Ascending aorta (tissue), 2 donors: ENCODE results near the gene HTRA1. TPM values are rescaled to one million over a fixed set of nuclear protein-coding genes. Genes with fewer than 3 reads are reported as not detected.

Source experiments
- DNase-seq, 2 donors: peaks; one replicate each; pipeline ENCODE4 v3.0.0-alpha.2; 2019; ENCODE audit warnings: low spot score in 2 of 2
- H3K27ac ChIP-seq, 2 donors: fragments of 200-600 bp; sonication (generic); one replicate each; pipeline ENCODE4 v1.5.1; 2016 to 2017; ENCODE audit warnings: mild to moderate bottlenecking in 1 of 2
- H3K27me3 ChIP-seq: fragments of 200-600 bp; sonication (generic); one replicate; pipeline ENCODE4 v1.5.1; 2017
- H3K36me3 ChIP-seq, 2 donors: fragments of 200-600 bp; sonication (generic); one replicate each; pipeline ENCODE4 v1.5.1; 2016
- H3K4me1 ChIP-seq, 2 donors: fragments of 200-600 bp; sonication (generic); one replicate each; pipeline ENCODE4 v1.5.1; 2016 to 2017; ENCODE audit warnings: mild to moderate bottlenecking in 1 of 2
- H3K4me3 ChIP-seq, 2 donors: fragments of 200-600 bp; sonication (generic); one replicate each; pipeline ENCODE4 v1.5.1; 2016 to 2017; ENCODE audit warnings: mild to moderate bottlenecking in 1 of 2
- H3K9me3 ChIP-seq, 2 donors: fragments of 200-600 bp; sonication (generic); one replicate each; pipeline ENCODE4 v1.5.1; 2016
- intact Hi-C: fragments of 100-400 bp; cut with DNase I; formaldehyde crosslinking; loops from one replicate; pipeline ENCODE4 v1.15.1; 2023
- total RNA-seq: library from RNA; depleted of rRNA; stranded (reverse); fragments of >200 nt; gene quantifications from one replicate; pipeline ENCODE4 v1.1.0, GENCODE V29; 2016
- TF ChIP-seq, protein P1 (sequence below), 3 experiments: fragments of 200-600 bp in 2 of 3; fragments of 450-650 bp in 1 of 3; sonication (generic) in 2 of 3; IDR thresholded peaks; one replicate each; pipeline ENCODE4 v1.5.1; 2016 to 2019; ENCODE audit warnings: antibody characterized with exemption in 3 of 3, mild to moderate bottlenecking in 1 of 3, moderate library complexity in 1 of 3

Gene HTRA1
- total RNA-seq, 1 donor from 2014 or later, result 112 TPM

DNA sequence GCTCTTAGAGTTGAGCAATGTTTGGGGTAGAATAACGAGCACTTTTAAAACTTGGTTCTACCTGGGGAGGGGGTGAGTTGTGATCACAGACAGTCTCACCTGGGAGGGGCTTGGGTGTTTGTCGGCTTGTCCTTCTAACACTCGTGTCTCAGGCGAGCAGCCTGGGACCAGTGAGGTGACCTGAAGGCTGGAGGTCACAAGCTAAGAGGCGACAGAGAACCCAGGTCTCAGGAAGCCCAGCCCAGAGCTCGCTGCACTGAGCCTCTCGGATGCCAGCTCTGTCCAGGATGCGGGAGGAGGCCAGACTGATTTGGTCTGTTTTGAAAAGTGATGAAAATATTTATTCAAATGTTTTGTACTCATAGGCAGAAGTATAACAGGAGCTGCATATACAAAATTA is 11.8 kb downstream of the HTRA1 start:
- TF ChIP-seq, protein P1, sequence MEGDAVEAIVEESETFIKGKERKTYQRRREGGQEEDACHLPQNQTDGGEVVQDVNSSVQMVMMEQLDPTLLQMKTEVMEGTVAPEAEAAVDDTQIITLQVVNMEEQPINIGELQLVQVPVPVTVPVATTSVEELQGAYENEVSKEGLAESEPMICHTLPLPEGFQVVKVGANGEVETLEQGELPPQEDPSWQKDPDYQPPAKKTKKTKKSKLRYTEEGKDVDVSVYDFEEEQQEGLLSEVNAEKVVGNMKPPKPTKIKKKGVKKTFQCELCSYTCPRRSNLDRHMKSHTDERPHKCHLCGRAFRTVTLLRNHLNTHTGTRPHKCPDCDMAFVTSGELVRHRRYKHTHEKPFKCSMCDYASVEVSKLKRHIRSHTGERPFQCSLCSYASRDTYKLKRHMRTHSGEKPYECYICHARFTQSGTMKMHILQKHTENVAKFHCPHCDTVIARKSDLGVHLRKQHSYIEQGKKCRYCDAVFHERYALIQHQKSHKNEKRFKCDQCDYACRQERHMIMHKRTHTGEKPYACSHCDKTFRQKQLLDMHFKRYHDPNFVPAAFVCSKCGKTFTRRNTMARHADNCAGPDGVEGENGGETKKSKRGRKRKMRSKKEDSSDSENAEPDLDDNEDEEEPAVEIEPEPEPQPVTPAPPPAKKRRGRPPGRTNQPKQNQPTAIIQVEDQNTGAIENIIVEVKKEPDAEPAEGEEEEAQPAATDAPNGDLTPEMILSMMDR (IDR thresholded peaks at IDR 0.05), result no peak
- H3K27ac ChIP-seq, result peak overlapping the region; percentile 80 to 90
- intact Hi-C loops, result no loop called here
- no peak for DNase-seq
- no peak overlapping the region for H3K4me3 ChIP-seq
- H3K27me3 ChIP-seq, result no peaks in the 10 kb centered on the region
- peaks cover 9 to 51% of the 10 kb centered on the region in 2 donors for H3K4me1 ChIP-seq
- no peaks in the 10 kb centered on the region for H3K36me3 ChIP-seq
- no peaks in the 10 kb centered on the region for H3K9me3 ChIP-seq

DNA sequence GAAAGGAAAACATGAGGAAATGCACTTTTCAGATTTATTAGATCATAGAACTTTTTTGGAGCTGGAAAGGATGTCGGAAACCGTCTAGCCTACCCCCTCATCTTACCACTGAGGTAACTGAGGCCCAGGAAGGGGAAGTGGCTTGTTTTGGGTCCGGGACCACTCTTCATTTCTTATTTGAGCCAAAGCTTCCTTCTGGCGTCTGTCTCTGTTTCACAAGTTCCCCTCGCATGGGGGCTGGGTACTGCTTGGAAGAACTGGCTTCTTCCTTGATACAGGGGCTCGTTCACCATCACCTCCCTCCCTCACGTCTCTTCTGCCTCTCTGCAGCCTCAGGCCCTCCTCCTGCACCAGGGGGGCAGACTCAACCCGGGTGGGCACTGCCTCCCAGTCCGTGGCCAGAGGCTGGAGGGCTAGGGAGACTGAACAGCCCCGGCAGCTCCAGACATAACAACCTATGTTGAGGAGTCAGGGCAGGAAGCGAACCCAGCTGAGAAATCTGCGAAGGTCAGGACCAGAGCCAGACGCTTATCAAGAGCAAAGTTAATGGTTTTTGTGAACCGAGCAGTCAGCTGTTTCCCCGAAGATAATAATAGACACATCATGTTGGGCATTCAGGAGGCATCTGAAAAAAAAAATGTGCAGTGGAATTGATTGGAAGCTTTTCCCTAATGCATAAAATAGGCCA is 12.9 kb downstream of the HTRA1 start:
- TF ChIP-seq, protein P1 (IDR thresholded peaks at IDR 0.05), result no peak
- H3K4me3 ChIP-seq, result peak overlapping the region; percentile 8 to 47
- no peaks in the 10 kb centered on the region for H3K27me3 ChIP-seq
- no peaks in the 10 kb centered on the region for H3K36me3 ChIP-seq
- peak overlapping the region; percentile 80 to 90 for H3K27ac ChIP-seq
- no peak for DNase-seq
- intact Hi-C loops, result loop anchor here (2.0 kb wide), 1 partner anchor 19 kb away; no protein-coding TSS in a partner anchor
- H3K4me1 ChIP-seq, result peaks cover 8 to 42% of the 10 kb centered on the region in 2 donors
- H3K9me3 ChIP-seq, result no peaks in the 10 kb centered on the region

DNA sequence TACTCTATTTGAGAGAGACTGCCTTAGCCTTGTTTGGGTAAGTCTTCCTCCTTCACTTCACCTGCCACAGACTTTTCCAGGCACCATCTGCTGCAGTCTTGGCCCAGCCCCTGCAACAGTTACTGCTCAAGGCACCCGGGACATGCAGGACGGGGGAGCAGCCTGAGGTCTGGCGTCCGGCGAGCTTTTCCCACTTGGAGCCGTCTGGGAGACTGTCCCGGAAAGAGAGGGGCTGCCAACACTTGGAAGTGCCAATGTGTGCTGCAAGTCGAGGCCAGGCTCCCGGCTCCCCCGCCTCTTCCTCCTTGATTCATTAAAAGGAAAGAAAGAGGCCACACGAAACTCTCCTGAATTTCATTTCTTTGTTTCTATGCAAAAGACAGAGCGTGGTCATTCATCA is 13.7 kb downstream of the HTRA1 start:
- peaks cover 6 to 38% of the 10 kb centered on the region in 2 donors for H3K4me1 ChIP-seq
- no peaks in the 10 kb centered on the region for H3K27me3 ChIP-seq
- H3K9me3 ChIP-seq, result no peaks in the 10 kb centered on the region
- no peaks in the 10 kb centered on the region for H3K36me3 ChIP-seq
- peak overlapping the region; percentile 80 to 90 for H3K27ac ChIP-seq
- peak overlapping the region; percentile 31 to 47 for H3K4me3 ChIP-seq
- DNase-seq, result peak; percentile 42 to 86
- intact Hi-C loops, result loop anchor here (2.0 kb wide), 1 partner anchor 18 kb away; no protein-coding TSS in a partner anchor
- TF ChIP-seq, protein P1 (IDR thresholded peaks at IDR 0.05), result no peak

DNA sequence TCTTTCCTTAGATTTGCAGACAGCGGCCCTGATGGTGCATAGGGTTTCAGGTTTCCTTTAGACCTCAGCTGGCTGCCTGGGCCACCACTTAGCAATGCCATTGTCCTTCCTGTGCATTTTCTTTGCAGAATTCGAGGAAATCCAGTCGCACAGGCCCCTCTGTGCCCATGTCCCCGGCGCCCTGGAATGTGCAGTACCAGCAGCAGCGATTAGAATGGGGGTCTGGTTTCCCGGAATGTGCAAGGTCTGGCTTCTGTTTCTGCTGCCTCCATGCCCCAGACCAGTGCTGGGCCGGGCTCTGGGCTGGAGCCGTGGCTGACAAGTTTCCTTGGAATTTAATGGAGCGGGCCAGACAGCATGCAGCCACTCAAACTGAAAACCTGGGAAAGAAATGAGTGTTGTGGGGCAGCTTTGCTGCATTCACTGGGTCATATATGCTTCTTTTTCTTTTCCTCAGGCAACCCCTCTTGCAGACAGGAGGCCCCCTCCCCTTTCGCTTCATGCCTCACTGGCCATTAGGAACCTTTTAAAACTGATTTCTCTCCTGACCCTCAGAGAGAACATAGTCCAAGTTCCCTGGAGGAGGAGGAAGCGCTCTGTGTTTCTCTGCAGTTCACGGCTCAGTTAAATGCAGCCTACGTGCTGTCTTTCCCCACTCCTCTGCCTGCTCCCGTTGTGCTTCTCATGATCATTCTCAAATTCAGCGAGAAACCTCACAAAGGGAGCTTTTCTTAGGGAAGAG is 14.4 kb downstream of the HTRA1 start:
- Histone ChIP-seq H3K27ac (peak overlapping the region; percentile 80 to 90), H3K4me1 (peaks cover 6 to 38% of the 10 kb centered on the region in 2 donors), H3K9me3 (no peaks in the 10 kb centered on the region), H3K4me3 (peak overlapping the region; percentile 31 to 47), H3K36me3 (no peaks in the 10 kb centered on the region), H3K27me3 (no peaks in the 10 kb centered on the region)
- intact Hi-C loops, result loop anchor here (2.0 kb wide), 1 partner anchor 17 kb away; no protein-coding TSS in a partner anchor
- TF ChIP-seq, protein P1 (IDR thresholded peaks at IDR 0.05), result no peak
- DNase-seq, result no peak

DNA sequence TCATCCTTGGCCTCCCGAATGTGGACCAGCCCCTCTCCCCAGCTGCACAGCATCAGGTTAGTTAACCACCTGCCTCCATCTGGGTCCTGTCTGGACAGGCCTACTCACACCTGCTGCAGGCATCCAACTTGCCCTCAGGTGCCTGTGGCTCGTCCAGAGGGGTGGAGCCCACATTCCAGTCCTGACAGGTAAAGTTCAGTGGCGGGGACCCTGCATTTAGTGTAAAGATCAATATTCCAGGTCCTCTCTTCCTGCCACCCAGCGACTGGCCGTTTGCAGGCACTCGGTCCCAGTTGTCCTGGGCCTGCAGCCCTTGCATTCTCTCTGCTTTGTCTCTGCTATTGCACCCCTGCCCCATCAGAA is 15.0 kb downstream of the HTRA1 start:
- Histone ChIP-seq H3K4me1 (peaks cover 6 to 38% of the 10 kb centered on the region in 2 donors), H3K27ac (peak overlapping the region; percentile 80 to 90), H3K9me3 (no peaks in the 10 kb centered on the region), H3K4me3 (no peak overlapping the region), H3K36me3 (no peaks in the 10 kb centered on the region), H3K27me3 (no peaks in the 10 kb centered on the region)
- TF ChIP-seq, protein P1 (IDR thresholded peaks at IDR 0.05), result no peak
- intact Hi-C loops, result no loop called here
- no peak for DNase-seq
